Measurements from ENCODE around the gene RSPH4A.

Gene RSPH4A

DNA sequence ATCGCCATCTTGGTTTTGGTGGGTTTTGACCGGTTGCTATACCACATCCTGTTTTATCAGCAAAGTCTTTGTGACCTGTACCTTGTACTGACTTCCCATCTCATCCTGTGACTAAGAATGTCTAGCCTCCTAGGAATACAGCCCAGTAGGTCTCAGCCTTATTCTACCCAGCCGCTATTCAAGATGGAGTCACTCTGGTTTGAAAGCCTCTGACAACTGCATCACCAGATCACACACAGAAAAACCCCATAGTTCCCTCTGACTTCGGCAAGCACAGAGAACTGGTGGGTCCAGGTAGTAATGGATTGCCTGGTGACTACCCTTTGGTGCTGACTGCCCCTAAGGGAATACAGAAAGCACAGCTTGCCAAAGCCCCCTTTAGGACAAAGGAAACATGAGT lies 10.3 kb upstream of the RSPH4A start:
- no peak overlapping the region for H3K4me2 ChIP-seq (ENCODE audit: low read length)
- no peaks in the 10 kb centered on the region for H3K36me3 ChIP-seq (ENCODE audit: control insufficient read depth, low read length)
- H3K9me2 ChIP-seq (replicated peaks; ENCODE audit: control insufficient read depth, low read length) = no peaks in the 10 kb centered on the region
- no peaks in the 10 kb centered on the region for H3K27me3 ChIP-seq (ENCODE audit: control insufficient read depth, low read length)
- H3K79me2 ChIP-seq (ENCODE audit: control insufficient read depth, low read length) = no peaks in the 10 kb centered on the region
- TF ChIP-seq, protein P1, sequence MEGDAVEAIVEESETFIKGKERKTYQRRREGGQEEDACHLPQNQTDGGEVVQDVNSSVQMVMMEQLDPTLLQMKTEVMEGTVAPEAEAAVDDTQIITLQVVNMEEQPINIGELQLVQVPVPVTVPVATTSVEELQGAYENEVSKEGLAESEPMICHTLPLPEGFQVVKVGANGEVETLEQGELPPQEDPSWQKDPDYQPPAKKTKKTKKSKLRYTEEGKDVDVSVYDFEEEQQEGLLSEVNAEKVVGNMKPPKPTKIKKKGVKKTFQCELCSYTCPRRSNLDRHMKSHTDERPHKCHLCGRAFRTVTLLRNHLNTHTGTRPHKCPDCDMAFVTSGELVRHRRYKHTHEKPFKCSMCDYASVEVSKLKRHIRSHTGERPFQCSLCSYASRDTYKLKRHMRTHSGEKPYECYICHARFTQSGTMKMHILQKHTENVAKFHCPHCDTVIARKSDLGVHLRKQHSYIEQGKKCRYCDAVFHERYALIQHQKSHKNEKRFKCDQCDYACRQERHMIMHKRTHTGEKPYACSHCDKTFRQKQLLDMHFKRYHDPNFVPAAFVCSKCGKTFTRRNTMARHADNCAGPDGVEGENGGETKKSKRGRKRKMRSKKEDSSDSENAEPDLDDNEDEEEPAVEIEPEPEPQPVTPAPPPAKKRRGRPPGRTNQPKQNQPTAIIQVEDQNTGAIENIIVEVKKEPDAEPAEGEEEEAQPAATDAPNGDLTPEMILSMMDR (IDR thresholded peaks at IDR 0.05; ENCODE audit: low read depth, low read length, poor library complexity, severe bottlenecking) = no peak
- TF ChIP-seq EZH2phosphoT487 (IDR thresholded peaks at IDR 0.05; ENCODE audit: borderline replicate concordance, low read length) = no peak
- H4K20me1 ChIP-seq (ENCODE audit: control insufficient read depth, insufficient read depth, low read depth, low read length) = no peaks in the 10 kb centered on the region
- no peaks in the 10 kb centered on the region for H3K9me3 ChIP-seq (ENCODE audit: control insufficient read depth, insufficient read depth, low read length)
- no peak overlapping the region for H3K27ac ChIP-seq (ENCODE audit: low read depth, low read length)
- no peaks in the 10 kb centered on the region for H3F3A ChIP-seq (ENCODE audit: control insufficient read depth, insufficient read depth)
- no peaks in the 10 kb centered on the region for H3K4me1 ChIP-seq (ENCODE audit: control insufficient read depth, low read length)
- no peak overlapping the region for H3K4me3 ChIP-seq (ENCODE audit: low read length)

DNA sequence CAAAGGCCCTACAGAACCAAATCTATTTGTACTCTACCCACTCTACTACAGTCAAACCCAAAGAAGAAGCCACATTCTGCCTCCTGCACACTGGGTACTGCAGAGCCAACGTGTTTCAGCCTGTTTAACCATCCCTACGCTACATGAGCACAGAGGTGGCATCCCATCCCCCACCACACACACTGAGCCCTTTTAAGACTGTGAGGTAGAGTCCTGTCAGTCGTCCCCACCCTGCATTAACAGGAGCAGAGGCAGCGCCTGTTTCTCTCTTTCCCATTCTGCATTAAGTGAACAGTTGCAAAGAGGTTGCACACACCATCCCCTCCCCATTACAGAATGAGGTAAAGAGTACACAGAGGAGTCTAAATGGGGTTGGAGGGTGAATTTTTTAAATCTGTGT lies 5.2 kb upstream of the RSPH4A start:
- no peaks in the 10 kb centered on the region for H3K9me3 ChIP-seq (ENCODE audit: control insufficient read depth, insufficient read depth, low read length)
- no peak overlapping the region for H3K4me2 ChIP-seq (ENCODE audit: low read length)
- no peaks in the 10 kb centered on the region for H3K79me2 ChIP-seq (ENCODE audit: control insufficient read depth, low read length)
- no peaks in the 10 kb centered on the region for H3K36me3 ChIP-seq (ENCODE audit: control insufficient read depth, low read length)
- H4K20me1 ChIP-seq (ENCODE audit: control insufficient read depth, insufficient read depth, low read depth, low read length) = no peaks in the 10 kb centered on the region
- TF ChIP-seq EZH2phosphoT487 (IDR thresholded peaks at IDR 0.05; ENCODE audit: borderline replicate concordance, low read length) = no peak
- TF ChIP-seq, protein P1 (IDR thresholded peaks at IDR 0.05; ENCODE audit: low read depth, low read length, poor library complexity, severe bottlenecking) = no peak
- peaks cover 7% of the 10 kb centered on the region; the same call in 1 of the 2 replicates for H3K4me1 ChIP-seq (ENCODE audit: control insufficient read depth, low read length)
- H3K9me2 ChIP-seq (replicated peaks; ENCODE audit: control insufficient read depth, low read length) = no peaks in the 10 kb centered on the region
- no peaks in the 10 kb centered on the region for H3F3A ChIP-seq (ENCODE audit: control insufficient read depth, insufficient read depth)
- 0 out of 2 replicates have a peak, but pooled peaks cover 2% of the 10 kb centered on the region for H3K27me3 ChIP-seq (ENCODE audit: control insufficient read depth, low read length)
- H3K4me3 ChIP-seq (ENCODE audit: low read length) = no peak overlapping the region
- H3K27ac ChIP-seq (ENCODE audit: low read depth, low read length) = no peak overlapping the region

DNA sequence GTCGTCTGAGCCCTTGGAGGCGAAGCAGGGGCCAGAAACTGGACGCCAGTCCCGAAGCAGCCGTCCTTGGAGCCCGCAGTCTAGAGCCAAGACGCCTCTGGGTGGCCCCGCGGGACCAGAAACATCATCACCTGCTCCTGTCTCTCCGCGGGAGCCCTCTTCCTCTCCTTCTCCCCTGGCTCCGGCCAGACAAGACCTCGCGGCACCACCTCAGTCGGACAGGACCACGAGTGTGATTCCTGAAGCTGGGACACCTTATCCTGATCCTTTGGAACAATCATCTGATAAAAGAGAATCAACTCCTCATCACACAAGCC lies 416 bp downstream of the RSPH4A start:
- Histone ChIP-seq H3K36me3 (ENCODE audit: control insufficient read depth, low read length) (no peaks in the 10 kb centered on the region), H3K27ac (ENCODE audit: low read depth, low read length) (no peak overlapping the region), H3K4me3 (ENCODE audit: low read length) (peak overlapping the region; percentile 85), H3K9me3 (ENCODE audit: control insufficient read depth, insufficient read depth, low read length) (no peaks in the 10 kb centered on the region), H4K20me1 (ENCODE audit: control insufficient read depth, insufficient read depth, low read depth, low read length) (no peaks in the 10 kb centered on the region), H3K27me3 (ENCODE audit: control insufficient read depth, low read length) (peaks cover 15% of the 10 kb centered on the region), H3K4me2 (ENCODE audit: low read length) (peak overlapping the region; percentile 84), H3K9me2 (replicated peaks; ENCODE audit: control insufficient read depth, low read length) (no peaks in the 10 kb centered on the region), H3F3A (ENCODE audit: control insufficient read depth, insufficient read depth) (no peaks in the 10 kb centered on the region; the same call in 1 of the 2 replicates), H3K4me1 (ENCODE audit: control insufficient read depth, low read length) (peaks cover 17% of the 10 kb centered on the region), H3K79me2 (ENCODE audit: control insufficient read depth, low read length) (no peaks in the 10 kb centered on the region)
- TF ChIP-seq EZH2phosphoT487 (IDR thresholded peaks at IDR 0.05; ENCODE audit: borderline replicate concordance, low read length) = no peak
- TF ChIP-seq, protein P1 (IDR thresholded peaks at IDR 0.05; ENCODE audit: low read depth, low read length, poor library complexity, severe bottlenecking) = no peak
